ENCODE data around the gene PIAS1.
"Not testable (repeated sequence)": the region's sequence is repeated elsewhere in the genome, so short reads cannot be mapped to it uniquely, and the experiment has no call there.

PIAS1 gene

DNA sequence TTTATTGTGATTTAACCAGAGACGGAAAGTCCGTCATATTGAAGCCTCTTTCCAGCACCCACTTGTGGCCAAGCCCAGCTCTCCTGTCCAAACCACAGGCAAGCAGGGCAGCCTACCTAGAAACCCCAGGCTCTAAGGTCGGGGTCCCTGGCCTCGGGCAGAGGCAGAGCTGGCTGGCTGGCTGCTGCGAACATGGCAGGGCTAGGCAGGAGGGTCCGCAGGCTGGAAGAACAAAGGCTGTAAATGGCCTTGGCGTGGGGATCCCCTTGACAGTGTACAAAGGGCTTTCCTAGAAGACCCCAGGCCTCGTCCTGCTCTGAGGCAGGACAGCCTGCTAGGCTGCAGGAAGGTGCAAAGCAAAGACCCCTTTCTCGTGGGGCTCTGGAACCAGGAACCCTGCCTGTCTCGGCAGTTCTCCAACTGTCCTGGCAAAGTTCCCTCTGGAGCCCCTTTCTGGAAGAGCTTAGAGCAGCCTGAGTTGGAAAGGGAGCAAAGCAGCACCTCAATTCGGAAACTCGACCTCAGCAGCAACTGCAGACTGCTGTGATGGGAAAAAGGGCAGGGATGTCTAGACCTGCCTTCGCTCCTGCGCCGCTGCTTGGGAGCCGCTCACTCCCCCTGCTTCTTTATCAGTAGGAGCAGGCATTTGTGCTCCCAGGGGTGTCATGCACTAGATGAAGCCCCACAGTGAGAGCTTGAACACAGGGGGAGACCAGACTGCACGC, 142.5 kb downstream of the PIAS1 start:
- TF ChIP-seq POLR2A (IDR thresholded peaks at IDR 0.05; ENCODE audit: low read depth, low read length) = no peak
- no peak for DNase-seq (ENCODE audit: insufficient read length, low spot score)
- no peak for FAIRE-seq

- DNase-seq (ENCODE audit: insufficient read length, low spot score) (no peak), FAIRE-seq (no peak)
- no peak for TF ChIP-seq POLR2A (IDR thresholded peaks at IDR 0.05; ENCODE audit: low read depth, low read length)
Measured at GRCh38 chr15:68197170-68197492, 143.0 kb downstream of the PIAS1 start.

- TF ChIP-seq POLR2A (IDR thresholded peaks at IDR 0.05; ENCODE audit: low read depth, low read length) = no peak
- DNase-seq (ENCODE audit: insufficient read length, low spot score) = no peak
- FAIRE-seq = no peak
Measured at GRCh38 chr15:68197661-68198437, 143.7 kb downstream of the PIAS1 start.

DNA sequence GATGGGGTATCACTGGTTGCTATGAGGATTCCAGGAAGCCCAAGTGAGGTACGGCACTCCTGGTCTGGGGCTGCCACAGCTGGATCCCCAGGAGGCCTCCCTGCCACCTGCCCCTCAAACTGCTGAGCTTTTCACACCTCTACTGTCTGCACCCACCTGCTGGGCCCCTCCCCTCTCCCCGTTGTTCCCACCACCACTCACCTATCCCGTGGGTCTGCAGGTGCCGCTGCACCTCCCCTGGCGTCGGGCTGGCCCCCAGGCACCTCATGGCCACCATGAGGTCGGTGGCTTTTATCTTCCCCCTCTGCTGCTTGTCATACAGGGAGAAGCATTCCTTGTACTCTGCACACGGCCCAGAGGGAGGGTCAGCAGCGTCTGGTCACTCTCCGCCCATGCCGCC, 145.2 kb downstream of the PIAS1 start:
- TF ChIP-seq POLR2A (IDR thresholded peaks at IDR 0.05; ENCODE audit: low read depth, low read length) = no peak
- no peak for FAIRE-seq
- DNase-seq (ENCODE audit: insufficient read length, low spot score) = no peak

DNA sequence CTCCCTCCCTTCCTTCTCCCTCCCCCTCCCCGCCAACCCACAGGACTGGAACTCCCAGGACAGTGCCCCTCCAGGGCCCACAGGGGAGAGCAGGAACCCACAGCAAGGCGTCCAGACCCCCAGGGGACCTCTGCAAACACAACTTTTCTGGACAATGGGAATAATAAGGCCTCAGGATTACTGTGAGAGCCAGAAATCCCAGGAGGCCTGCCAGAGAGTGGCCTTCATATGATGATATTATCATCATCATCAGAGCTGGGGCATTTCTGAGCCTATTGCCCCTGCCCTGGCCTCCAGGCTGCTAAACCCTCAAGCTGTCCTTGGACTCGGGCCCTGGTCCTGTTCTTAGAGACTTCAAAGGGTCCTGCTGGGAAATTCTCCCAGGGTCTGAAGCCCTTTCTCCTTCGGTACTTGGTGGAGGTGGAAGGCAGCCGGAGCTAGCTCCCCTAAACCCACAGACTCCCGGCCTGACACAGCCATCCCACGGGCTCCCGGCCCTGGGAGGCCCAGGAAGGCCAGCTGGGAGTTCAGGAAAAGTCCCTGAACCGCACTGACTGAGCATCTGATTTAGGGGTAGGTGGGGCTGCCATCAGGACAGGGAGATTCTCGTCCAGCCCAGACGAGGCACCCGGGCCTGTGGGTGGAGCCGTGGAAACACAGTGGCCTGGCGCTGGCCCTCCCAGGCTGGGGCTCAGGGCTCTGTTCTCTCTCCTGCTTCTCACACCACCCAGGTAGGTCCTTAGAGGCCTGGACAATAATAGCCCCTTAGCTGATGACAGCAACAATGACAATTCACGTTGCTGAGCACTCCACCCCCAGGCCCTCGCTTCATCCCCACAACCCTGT, 146.1 kb downstream of the PIAS1 start:
- FAIRE-seq (no peak), DNase-seq (ENCODE audit: insufficient read length, low spot score) (no peak)
- no peak for TF ChIP-seq POLR2A (IDR thresholded peaks at IDR 0.05; ENCODE audit: low read depth, low read length)

GRCh38 chr15:68201153-68201878, 147.2 kb downstream of the PIAS1 start:
- no peak for TF ChIP-seq POLR2A (IDR thresholded peaks at IDR 0.05; ENCODE audit: low read depth, low read length)
- no peak for FAIRE-seq
- DNase-seq (ENCODE audit: insufficient read length, low spot score) = no peak

GRCh38 chr15:68201879-68202261, 147.8 kb downstream of the PIAS1 start:
- DNase-seq (ENCODE audit: insufficient read length, low spot score) (no peak), FAIRE-seq (no peak)
- TF ChIP-seq POLR2A (IDR thresholded peaks at IDR 0.05; ENCODE audit: low read depth, low read length) = no peak

GRCh38 chr15:68202994-68203393, 148.9 kb downstream of the PIAS1 start:
- not testable (repeated sequence) for DNase-seq (ENCODE audit: insufficient read length, low spot score)

DNA sequence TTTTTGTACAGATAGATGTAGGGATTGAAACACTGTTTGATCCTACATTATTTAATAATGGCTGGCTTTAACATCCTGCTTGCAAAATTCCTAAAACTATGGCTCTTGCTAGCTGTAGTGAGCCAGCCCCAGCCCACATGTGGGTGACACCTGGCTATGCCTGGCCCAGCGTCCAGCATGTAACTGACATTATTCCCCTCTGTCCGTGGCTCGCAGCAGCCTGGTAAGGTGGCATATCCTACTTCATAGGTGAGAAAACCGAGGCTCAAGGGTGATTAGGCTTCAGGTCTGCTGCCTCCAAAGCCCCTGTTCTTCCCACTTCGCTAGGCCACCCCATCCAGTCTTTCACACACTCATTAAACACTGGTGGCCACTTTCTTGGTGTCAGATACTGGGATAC, 149.4 kb downstream of the PIAS1 start:
- DNase-seq (ENCODE audit: insufficient read length, low spot score) (no peak), FAIRE-seq (no peak)
- no peak for TF ChIP-seq POLR2A (IDR thresholded peaks at IDR 0.05; ENCODE audit: low read depth, low read length)

More at GRCh38 chr15:68202994-68203393, 148.9 kb downstream of the PIAS1 start:
- not testable (repeated sequence) for FAIRE-seq

GRCh38 chr15:68203956-68204355, 149.8 kb downstream of the PIAS1 start:
- FAIRE-seq (no peak), DNase-seq (ENCODE audit: insufficient read length, low spot score) (no peak)
- no peak for TF ChIP-seq POLR2A (IDR thresholded peaks at IDR 0.05; ENCODE audit: low read depth, low read length)

DNA sequence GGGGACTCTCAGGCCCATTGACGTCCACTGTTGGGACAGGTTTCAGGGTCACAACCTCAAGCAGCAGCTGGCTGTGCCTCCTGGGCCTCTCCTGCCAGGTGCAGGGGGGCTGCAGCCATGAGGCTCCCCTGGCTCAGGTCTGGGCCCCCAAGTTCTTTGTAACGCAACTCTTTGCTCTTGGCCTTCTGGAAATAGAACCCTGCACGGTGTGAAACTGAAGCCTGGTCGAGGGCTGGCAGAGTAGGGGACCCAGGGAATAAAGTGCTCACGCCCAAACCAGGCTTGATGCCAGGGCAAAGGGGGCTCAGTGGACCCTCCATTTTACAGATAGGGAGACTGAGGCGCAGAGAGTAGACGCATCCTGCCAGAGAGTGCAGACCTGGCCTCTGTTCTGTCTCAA, 150.2 kb downstream of the PIAS1 start:
- TF ChIP-seq POLR2A (IDR thresholded peaks at IDR 0.05; ENCODE audit: low read depth, low read length) = no peak
- DNase-seq (ENCODE audit: insufficient read length, low spot score) (no peak), FAIRE-seq (no peak)

- DNase-seq (ENCODE audit: insufficient read length, low spot score) = no peak
- FAIRE-seq = no peak
- no peak for TF ChIP-seq POLR2A (IDR thresholded peaks at IDR 0.05; ENCODE audit: low read depth, low read length)
Measured at GRCh38 chr15:68204776-68205557, 150.9 kb downstream of the PIAS1 start, which contains the start of gene CALML4. CALML4 (minus strand) TSS chr15:68205332; CDS start chr15:68205247, 85 bp downstream.

- FAIRE-seq = no peak
- no peak for TF ChIP-seq POLR2A (IDR thresholded peaks at IDR 0.05; ENCODE audit: low read depth, low read length)
- DNase-seq (ENCODE audit: insufficient read length, low spot score) = no peak
Measured at GRCh38 chr15:68205558-68205944, 151.4 kb downstream of the PIAS1 start.

Measured in H54 (cell line).